Lower leg skin (tissue), 3 donors: ENCODE measurements around the gene C4orf50.

Source experiments
- POLR2A ChIP-seq, 2 donors: fragments of 450-650 bp; IDR thresholded peaks; one replicate each; pipeline ENCODE4 v1.6.1; 2016 to 2017; ENCODE audit warnings: antibody characterized with exemption in 2 of 2, mild to moderate bottlenecking in 1 of 2, moderate library complexity in 1 of 2
- TF ChIP-seq, protein P1 (sequence below), 3 donors: fragments of 450-650 bp; IDR thresholded peaks; one replicate each; pipeline ENCODE4 v1.5.1; 2016; ENCODE audit warnings: antibody characterized with exemption in 3 of 3, mild to moderate bottlenecking in 3 of 3, moderate library complexity in 2 of 3

- no peak for TF ChIP-seq POLR2A (IDR thresholded peaks at IDR 0.05)
- TF ChIP-seq, protein P1, sequence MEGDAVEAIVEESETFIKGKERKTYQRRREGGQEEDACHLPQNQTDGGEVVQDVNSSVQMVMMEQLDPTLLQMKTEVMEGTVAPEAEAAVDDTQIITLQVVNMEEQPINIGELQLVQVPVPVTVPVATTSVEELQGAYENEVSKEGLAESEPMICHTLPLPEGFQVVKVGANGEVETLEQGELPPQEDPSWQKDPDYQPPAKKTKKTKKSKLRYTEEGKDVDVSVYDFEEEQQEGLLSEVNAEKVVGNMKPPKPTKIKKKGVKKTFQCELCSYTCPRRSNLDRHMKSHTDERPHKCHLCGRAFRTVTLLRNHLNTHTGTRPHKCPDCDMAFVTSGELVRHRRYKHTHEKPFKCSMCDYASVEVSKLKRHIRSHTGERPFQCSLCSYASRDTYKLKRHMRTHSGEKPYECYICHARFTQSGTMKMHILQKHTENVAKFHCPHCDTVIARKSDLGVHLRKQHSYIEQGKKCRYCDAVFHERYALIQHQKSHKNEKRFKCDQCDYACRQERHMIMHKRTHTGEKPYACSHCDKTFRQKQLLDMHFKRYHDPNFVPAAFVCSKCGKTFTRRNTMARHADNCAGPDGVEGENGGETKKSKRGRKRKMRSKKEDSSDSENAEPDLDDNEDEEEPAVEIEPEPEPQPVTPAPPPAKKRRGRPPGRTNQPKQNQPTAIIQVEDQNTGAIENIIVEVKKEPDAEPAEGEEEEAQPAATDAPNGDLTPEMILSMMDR (IDR thresholded peaks at IDR 0.05): no peak
Measured at GRCh38 chr4:5958199-5958735, 60.0 kb downstream of the C4orf50 start.
